Regular cardiac myocyte (primary cell): Measurements from ENCODE around the gene ISL1. TPM values are rescaled to one million over a fixed set of nuclear protein-coding genes. Genes with fewer than 3 reads are reported as not detected.

ENCODE experiments used
- total RNA-seq: library from RNA; depleted of rRNA; stranded (reverse); fragments of >200 nt; gene quantifications from 2 replicates; pipeline ENCODE4 v1.2.3, GENCODE V29; 2014

ISL1 gene
- total RNA-seq: not detected in 2 replicates

DNA sequence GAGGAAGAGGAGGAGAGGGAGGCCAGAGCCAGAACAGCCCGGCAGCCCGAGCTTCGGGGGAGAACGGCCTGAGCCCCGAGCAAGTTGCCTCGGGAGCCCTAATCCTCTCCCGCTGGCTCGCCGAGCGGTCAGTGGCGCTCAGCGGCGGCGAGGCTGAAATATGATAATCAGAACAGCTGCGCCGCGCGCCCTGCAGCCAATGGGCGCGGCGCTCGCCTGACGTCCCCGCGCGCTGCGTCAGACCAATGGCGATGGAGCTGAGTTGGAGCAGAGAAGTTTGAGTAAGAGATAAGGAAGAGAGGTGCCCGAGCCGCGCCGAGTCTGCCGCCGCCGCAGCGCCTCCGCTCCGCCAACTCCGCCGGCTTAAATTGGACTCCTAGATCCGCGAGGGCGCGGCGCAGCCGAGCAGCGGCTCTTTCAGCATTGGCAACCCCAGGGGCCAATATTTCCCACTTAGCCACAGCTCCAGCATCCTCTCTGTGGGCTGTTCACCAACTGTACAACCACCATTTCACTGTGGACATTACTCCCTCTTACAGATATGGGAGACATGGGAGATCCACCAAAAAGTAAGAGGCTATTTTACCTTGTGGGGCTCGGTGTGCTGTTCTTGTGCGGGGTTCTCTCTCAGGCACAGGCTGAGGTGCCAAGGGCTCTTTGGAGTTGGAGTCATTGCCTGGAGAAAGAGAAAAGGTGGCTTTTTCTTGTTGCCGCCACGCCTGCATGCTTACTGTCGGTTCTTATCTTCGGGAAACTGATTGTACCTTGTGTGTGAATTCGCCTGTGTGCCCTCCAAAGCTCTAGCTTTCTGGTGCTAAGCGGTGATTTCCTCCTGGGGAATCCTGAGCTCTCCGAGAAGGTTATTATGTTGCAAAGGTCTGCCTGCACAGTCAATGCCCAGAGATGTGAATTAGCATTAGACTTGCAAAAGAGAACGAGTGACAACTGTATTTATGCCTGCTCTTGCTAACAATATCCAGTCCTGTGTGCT is at the start of gene ISL1:
Gene ISL1, plus strand, starts transcription at position 318 of the 991 bp plus-strand sequence. Its CDS starts 224 bp downstream, at position 542.

